Esophagus squamous epithelium (tissue), 5 donors: ENCODE data around the gene METTL16. TPM values are rescaled to one million over a fixed set of nuclear protein-coding genes. Genes with fewer than 3 reads are reported as not detected.
A peak's percentile ranks its signal among the peaks of the same experiment; 100 is the strongest.
"Not testable (repeated sequence)": the region's sequence is repeated elsewhere in the genome, so short reads cannot be mapped to it uniquely, and the experiment has no call there.

ENCODE experiments used
- DNase-seq: peaks from one replicate; lab custom pipeline; 2025; lab: John Stamatoyannopoulos, UW
- H3K27ac ChIP-seq, 4 donors: fragments of 200-600 bp; sonication (generic); one replicate each; pipeline ENCODE4 v1.5.1; 2016 to 2019; ENCODE audit warnings: mild to moderate bottlenecking in 1 of 4
- H3K27me3 ChIP-seq, 4 donors: fragments of 200-600 bp; sonication (generic); 1 replicate in 3 of 4; 2 replicates in 1 of 4; pipeline versions ENCODE4 v1.5.1 to v1.6.0; 2017 to 2021; ENCODE audit warnings: antibody characterized with exemption in 1 of 4
- H3K36me3 ChIP-seq, 3 donors: fragments of 200-600 bp; sonication (generic); one replicate each; pipeline ENCODE4 v1.5.1; 2016 to 2019
- H3K4me1 ChIP-seq, 3 donors: fragments of 200-600 bp; sonication (generic); one replicate each; pipeline ENCODE4 v1.5.1; 2017 to 2019
- H3K4me3 ChIP-seq, 4 donors: fragments of 200-600 bp; sonication (generic); 1 replicate in 3 of 4; 2 replicates in 1 of 4; pipeline ENCODE4 v1.5.1; 2016 to 2019; ENCODE audit warnings: mild to moderate bottlenecking in 2 of 4, moderate library complexity in 1 of 4
- H3K9me3 ChIP-seq, 3 donors: fragments of 200-600 bp; sonication (generic); one replicate each; pipeline ENCODE4 v1.5.1; 2016 to 2019
- CTCF ChIP-seq, 6 experiments: fragments of 450-650 bp in 4 of 6; fragments of 200-600 bp in 2 of 6; sonication (generic) in 2 of 6; IDR thresholded peaks; one replicate each; pipeline ENCODE4 v1.5.1; 2016 to 2019; ENCODE audit warnings: antibody characterized with exemption in 6 of 6, mild to moderate bottlenecking in 4 of 6, moderate library complexity in 4 of 6
- POLR2A ChIP-seq, 4 donors: fragments of 450-650 bp; IDR thresholded peaks; one replicate each; pipeline ENCODE4 v1.6.1; 2017; ENCODE audit warnings: antibody characterized with exemption in 4 of 4, mild to moderate bottlenecking in 4 of 4, moderate library complexity in 3 of 4
- WGBS, 2 donors: methylation state at CpG; one replicate each; pipeline ENCODE4 v1.1.5; 2018; 5-methylcytosine and 5-hydroxymethylcytosine counted together
- intact Hi-C: fragments of 100-400 bp; cut with DNase I; formaldehyde crosslinking; loops from one replicate; pipeline ENCODE4 v1.15.0; 2022
- total RNA-seq, 4 donors: library from RNA; depleted of rRNA; stranded (reverse); fragments of >200 nt; gene quantifications; one replicate each; pipeline ENCODE4 v1.1.0, GENCODE V29; 2016
- donor health status: DM: yes; HTN: yes; CAD: no.

Gene METTL16
- total RNA-seq, 4 donors from 2014 or later, result 12.5 to 31.5 (median 25.3) TPM

GRCh38 chr17:2549392-2550211 is 37.9 kb upstream of the METTL16 start:
- no peak for DNase-seq
- peaks cover 0 to 36% (median 0%) of the 10 kb centered on the region in 4 donors for H3K27me3 ChIP-seq
- intact Hi-C loops, result no loop called here
- H3K9me3 ChIP-seq, result no peaks in the 10 kb centered on the region
- peaks cover 0 to 12% (median 3%) of the 10 kb centered on the region in 3 donors for H3K4me1 ChIP-seq
- no peak overlapping the region for H3K4me3 ChIP-seq
- H3K27ac ChIP-seq, result no peak overlapping the region
- TF ChIP-seq CTCF (IDR thresholded peaks at IDR 0.05) (no peak), POLR2A (IDR thresholded peaks at IDR 0.05) (no peak)
- H3K36me3 ChIP-seq, result no peaks in the 10 kb centered on the region
- 76 to 81% methylated on average over 5 to 8 of the region's 8 CpGs for WGBS, 2 donors

GRCh38 chr17:2548026-2548425 is 36.3 kb upstream of the METTL16 start:
- H3K4me3 ChIP-seq, H3K36me3 ChIP-seq, intact Hi-C loops, DNase-seq, H3K9me3 ChIP-seq: not testable (repeated sequence)
- H3K27ac ChIP-seq, result peak overlapping the region in 1 of 4 donors; percentile 20
- H3K27me3 ChIP-seq, result peaks cover 0 to 25% (median 0%) of the 10 kb centered on the region in 4 donors
- peaks cover 0 to 12% (median 3%) of the 10 kb centered on the region in 3 donors for H3K4me1 ChIP-seq
- WGBS, 2 donors, result 36 to 45% methylated on average over 9 of the region's 9 CpGs

GRCh38 chr17:2547176-2547575 is 35.5 kb upstream of the METTL16 start:
- Histone ChIP-seq H3K27ac (no peak overlapping the region), H3K27me3 (peaks cover 0 to 18% (median 0%) of the 10 kb centered on the region in 4 donors), H3K9me3 (no peaks in the 10 kb centered on the region), H3K4me1 (peaks cover 0 to 12% (median 3%) of the 10 kb centered on the region in 3 donors), H3K4me3 (no peak overlapping the region), H3K36me3 (no peaks in the 10 kb centered on the region)
- no peak for TF ChIP-seq POLR2A (IDR thresholded peaks at IDR 0.05)
- TF ChIP-seq CTCF (IDR thresholded peaks at IDR 0.05), result no peak
- 37 to 63% methylated on average over 9 of the region's 9 CpGs for WGBS, 2 donors
- intact Hi-C loops, result no loop called here
- no peak for DNase-seq

- peaks cover 0 to under 1% (median 0%) of the 10 kb centered on the region in 4 donors for H3K27me3 ChIP-seq
- H3K27ac ChIP-seq, result no peak overlapping the region
- DNase-seq, result no peak
- WGBS, 2 donors, result 79 to 96% methylated on average over 5 to 7 of the region's 7 CpGs
- TF ChIP-seq POLR2A (IDR thresholded peaks at IDR 0.05) (no peak), CTCF (IDR thresholded peaks at IDR 0.05) (no peak)
- H3K4me3 ChIP-seq, result no peak overlapping the region
- H3K4me1 ChIP-seq, result peaks cover 0 to 12% (median 3%) of the 10 kb centered on the region in 3 donors
- H3K36me3 ChIP-seq, result no peaks in the 10 kb centered on the region
- intact Hi-C loops, result no loop called here
- no peaks in the 10 kb centered on the region for H3K9me3 ChIP-seq
Observed at GRCh38 chr17:2545393-2545792, 33.7 kb upstream of the METTL16 start.

- intact Hi-C loops, result no loop called here
- Histone ChIP-seq H3K4me3 (no peak overlapping the region), H3K27me3 (no peaks in the 10 kb centered on the region), H3K9me3 (no peaks in the 10 kb centered on the region), H3K36me3 (no peaks in the 10 kb centered on the region), H3K4me1 (peaks cover 0 to 5% (median 2%) of the 10 kb centered on the region in 3 donors), H3K27ac (no peak overlapping the region)
- 52 to 59% methylated on average over 7 of the region's 7 CpGs for WGBS, 2 donors
- DNase-seq, result no peak
- no peak for TF ChIP-seq POLR2A (IDR thresholded peaks at IDR 0.05)
- no peak for TF ChIP-seq CTCF (IDR thresholded peaks at IDR 0.05)
Observed at GRCh38 chr17:2542456-2542855, 30.8 kb upstream of the METTL16 start.
